NCI-H82 treated with DMSO at 0.1 percent for 48 hours (cell line): Measurements from ENCODE around the gene VAMP2.

Experiments used
- DNase-seq: peaks from one replicate; lab custom pipeline; 2025; ENCODE audit not compliant: unreplicated experiment; lab: John Stamatoyannopoulos, UW

VAMP2 gene

GRCh38 chr17:8124350-8125153, 38.2 kb downstream of the VAMP2 start:
- DNase-seq: no peak

GRCh38 chr17:8123695-8124349, 38.9 kb downstream of the VAMP2 start, which contains the start of gene HES7:
Gene HES7, minus strand, starts transcription at chr17:8124106. Its CDS starts 22 bp downstream, at chr17:8124084.
- DNase-seq: no peak

GRCh38 chr17:8122924-8123694, 39.6 kb downstream of the VAMP2 start:
- DNase-seq: no peak

GRCh38 chr17:8122422-8122923, 40.3 kb downstream of the VAMP2 start:
- no peak for DNase-seq

- no peak for DNase-seq
These were observed 40.9 kb downstream of the VAMP2 start for GRCh38 chr17:8121681-8122421.

- no peak for DNase-seq
These were observed 41.4 kb downstream of the VAMP2 start for GRCh38 chr17:8121407-8121680.

- peak; percentile 89 for DNase-seq
These were observed 42.0 kb downstream of the VAMP2 start for GRCh38 chr17:8120520-8121406.

- peak; percentile 95 for DNase-seq
These were observed 42.9 kb downstream of the VAMP2 start for GRCh38 chr17:8119581-8120519.

- peak; percentile 90 for DNase-seq
These were observed 43.8 kb downstream of the VAMP2 start for GRCh38 chr17:8118769-8119580.

GRCh38 chr17:8117980-8118768, 44.6 kb downstream of the VAMP2 start, which contains the start of gene ALOXE3:
Gene ALOXE3, minus strand, starts transcription at chr17:8118514. Its CDS starts 524 bp downstream, at chr17:8117990.
- DNase-seq: no peak

GRCh38 chr17:8117367-8117979, 45.3 kb downstream of the VAMP2 start:
- DNase-seq: no peak

GRCh38 chr17:8116776-8117175, 46.0 kb downstream of the VAMP2 start:
- DNase-seq: no peak

GRCh38 chr17:8110907-8111306, 51.8 kb downstream of the VAMP2 start:
- no peak for DNase-seq

GRCh38 chr17:8110456-8110804, 52.3 kb downstream of the VAMP2 start:
- no peak for DNase-seq

GRCh38 chr17:8109661-8110455, 52.9 kb downstream of the VAMP2 start:
- peak; percentile 37 for DNase-seq
